Right lung (tissue), 5 donors: ENCODE data around the gene HMGA1. TPM values are rescaled to one million over a fixed set of nuclear protein-coding genes. Genes with fewer than 3 reads are reported as not detected.
"Not testable (repeated sequence)": the region's sequence is repeated elsewhere in the genome, so short reads cannot be mapped to it uniquely, and the experiment has no call there.

Experiments
- DNase-seq, 2 donors: peaks; one replicate each; pipeline ENCODE4 v3.0.0-alpha.2; 2013
- polyA plus RNA-seq, 5 donors: library from polyadenylated mRNA; unstranded; fragments of 120-200 nt; gene quantifications; one replicate each; pipeline versions ENCODE4 v1.2.1 to v1.2.3, GENCODE V29; 2013; ENCODE audit warnings: inconsistent platforms in 1 of 5, low replicate concordance in 1 of 5; ENCODE audit not compliant: insufficient read length in 5 of 5, insufficient read depth in 1 of 5

HMGA1 gene
- polyA plus RNA-seq, 5 donors, result 148 to 194 (median 172) TPM

DNA sequence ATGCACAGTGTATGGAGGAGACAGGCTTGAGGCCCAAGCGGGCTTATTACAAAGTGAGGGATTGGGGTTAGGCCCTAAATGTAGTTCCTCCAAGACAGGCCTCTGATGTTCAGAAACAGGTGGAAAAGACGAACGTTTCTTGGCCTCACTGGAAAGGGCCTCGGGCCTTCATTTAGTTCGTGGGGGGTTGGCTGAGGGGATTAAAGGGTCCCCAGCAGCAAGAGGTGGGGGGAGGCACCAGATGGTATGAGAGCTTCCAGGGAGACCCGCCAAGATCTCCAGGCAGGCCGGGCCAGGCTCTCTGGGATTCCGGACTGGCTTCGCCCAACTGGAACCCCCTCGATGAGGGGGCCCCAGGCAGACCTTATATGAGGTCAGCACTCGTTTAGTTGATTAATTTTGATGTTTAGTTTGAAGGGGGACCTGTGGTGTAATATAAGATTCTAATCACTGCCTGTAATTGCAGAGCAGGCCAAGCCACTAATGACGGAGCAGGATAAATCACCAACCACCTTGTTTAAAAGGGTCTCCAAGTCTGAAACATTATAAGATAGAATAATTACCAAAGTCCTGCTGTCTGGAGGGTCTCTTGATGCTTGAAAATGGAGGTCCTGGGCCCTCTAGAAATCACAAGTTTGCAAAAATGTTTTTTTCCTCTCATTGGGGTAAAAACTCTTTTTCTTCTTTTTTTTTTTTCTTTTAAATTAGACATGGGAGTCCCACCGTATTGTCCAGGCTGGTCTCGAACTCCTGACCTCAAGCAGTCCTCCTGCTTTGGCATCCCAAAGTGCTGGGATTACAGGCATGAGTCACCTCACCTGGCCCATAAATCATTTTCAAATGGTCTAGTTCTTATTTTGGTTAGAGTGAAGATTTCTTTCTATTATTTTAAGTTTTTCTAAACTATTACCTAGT, 2.2 kb downstream of the HMGA1 start:
- DNase-seq, result no peak

DNA sequence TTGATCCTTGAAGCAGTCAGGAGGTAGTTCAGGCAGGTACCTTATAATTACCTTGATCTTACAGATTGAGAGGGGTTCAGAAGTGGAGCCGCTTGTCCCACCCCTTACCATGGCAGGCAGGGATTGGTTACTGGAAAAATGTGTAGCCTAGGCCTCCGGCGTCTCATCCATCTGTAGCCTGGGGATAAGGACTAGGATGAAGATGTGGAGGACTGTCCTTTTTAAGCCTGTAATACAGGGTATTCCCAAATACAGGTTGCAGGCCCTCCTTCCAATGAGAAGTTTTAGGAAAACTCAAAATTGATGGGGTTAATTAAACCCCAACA, 2.8 kb downstream of the HMGA1 start:
- no peak for DNase-seq

DNA sequence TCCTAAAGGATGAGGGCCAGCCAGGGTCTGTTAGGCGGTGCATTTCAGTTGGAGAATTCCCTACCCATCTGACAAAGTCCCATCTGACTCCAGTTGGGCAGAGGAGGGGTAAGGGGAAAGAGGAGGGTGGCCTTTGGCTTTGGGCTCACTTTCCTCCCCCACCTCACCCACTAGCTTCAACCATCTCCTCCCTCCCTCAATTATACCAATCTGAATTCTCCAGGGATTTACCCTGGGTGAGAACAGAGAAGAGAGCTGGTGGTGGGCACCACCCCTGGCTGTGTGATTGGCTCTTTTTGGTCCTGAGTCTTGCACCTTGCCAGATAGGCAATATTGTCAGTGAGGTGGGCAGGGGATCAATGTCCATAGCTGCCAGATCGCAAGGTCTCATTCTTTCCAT, 3.2 kb downstream of the HMGA1 start:
- DNase-seq, result no peak

DNA sequence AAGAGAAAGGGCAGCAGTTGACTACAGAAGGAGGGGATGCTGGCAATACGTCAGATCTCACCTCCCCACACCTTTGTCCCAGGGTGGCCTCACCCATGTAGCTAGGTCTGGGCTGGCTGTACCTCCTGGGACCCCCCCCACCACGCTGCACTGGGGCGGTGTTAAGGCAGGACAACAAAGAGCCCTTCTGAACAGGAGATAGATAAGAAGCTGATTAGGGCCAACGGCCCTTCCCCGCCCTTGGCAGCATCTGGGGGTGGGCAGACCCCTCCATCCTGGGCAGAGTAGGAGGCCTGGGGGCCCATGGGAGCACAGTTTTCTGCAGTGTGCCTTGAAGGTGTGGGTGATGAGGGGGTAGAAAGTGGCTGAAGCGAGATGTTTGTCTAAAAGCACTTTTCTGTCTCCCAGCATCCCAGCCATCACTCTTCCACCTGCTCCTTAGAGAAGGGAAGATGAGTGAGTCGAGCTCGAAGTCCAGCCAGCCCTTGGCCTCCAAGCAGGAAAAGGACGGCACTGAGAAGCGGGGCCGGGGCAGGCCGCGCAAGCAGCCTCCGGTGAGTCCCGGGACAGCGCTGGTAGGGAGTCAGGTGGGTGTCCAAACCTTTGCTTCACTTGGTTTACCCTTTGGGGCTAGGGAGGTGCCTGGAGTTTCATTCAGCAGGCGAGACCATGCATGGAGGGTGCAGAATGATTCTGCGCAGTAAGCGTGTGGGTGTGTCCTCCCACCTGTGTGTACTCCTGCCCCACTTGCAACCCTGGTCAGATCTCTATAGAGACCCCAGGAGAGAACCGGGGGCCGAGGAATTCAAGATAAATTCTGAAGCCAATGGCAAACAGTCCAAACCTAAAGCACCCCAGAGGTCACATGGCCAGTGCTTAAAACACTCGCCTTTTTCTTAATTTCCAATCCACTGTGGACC, 3.9 kb downstream of the HMGA1 start:
- no peak for DNase-seq

DNA sequence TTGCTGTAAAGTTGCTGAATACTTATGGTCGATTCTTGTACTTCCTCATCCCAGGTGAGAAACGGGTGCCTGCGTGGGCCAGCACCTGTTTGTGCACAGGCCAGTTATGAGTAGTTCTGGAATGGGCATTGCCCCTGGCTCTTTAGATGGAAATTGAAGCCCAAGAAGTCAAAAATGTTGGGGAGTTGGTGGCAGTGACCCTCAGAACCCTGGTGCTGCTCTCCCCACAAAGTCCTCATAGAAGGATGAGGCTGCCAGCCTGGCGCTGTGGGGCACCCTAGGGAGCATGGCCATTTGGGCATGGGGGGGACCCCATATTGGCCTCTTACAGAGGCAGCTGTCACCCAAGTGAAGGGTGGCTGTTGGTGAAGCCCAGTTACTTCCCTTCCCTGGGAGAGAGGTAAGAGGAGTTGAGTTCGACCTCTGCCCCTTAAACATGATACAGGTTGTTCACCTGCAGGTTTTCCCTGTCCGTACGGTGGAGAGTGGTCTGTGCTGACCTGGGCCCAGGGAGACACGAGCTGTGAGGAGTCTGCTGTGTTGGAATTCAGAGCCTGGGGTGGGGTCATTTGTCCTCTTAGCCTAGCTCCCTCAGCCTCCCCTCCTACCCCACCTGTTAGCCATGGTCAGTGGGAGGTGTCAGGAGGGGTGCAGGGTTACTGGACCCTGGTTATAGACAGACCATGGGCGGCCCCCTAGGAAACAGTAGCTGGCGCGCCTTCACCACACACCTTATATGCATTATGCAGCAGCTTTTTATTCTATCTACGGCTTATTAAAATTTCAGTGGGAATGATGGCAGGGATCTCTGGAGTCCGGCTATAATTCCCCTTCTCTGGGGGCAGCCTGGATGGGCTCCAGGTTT, 4.9 kb downstream of the HMGA1 start:
- DNase-seq, result no peak

DNA sequence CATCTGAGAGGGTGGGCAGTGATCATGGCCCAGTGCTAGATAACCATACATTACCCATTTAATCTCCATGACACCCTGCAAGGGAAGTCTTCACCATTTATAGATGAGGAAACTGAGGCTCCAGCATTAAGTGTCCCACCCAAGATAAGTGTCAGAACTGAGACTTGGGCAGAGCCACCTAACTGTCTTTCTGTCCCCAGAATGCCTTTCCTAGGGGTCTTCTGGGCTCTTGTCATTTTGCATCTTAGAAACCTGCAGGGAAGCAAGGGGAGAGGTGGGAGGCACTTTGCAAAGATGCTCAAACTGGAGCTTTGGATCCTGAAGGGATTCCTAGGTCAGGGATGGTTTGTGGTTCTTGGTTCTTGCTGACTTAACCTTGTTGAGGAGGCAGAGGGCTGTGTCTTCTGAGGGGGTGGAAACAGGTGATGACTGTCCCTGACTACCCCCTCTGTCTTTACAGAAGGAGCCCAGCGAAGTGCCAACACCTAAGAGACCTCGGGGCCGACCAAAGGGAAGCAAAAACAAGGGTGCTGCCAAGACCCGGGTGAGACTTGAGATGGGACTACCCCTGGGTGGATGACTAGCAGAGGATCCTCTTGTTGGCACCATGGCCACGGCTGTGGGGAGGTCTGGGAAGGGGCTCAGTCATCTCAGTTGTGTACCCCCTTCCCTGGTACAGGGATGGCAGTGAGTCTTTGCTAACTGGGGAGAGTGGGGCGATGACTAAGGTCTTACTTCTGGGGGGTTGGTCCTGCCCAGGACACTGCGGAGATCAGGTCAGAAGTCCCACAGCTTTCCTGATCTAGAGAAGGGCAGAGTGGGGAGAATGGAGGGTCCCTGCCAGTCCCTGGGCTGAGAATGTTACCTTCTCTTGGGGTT, 5.8 kb downstream of the HMGA1 start:
- no peak for DNase-seq

DNA sequence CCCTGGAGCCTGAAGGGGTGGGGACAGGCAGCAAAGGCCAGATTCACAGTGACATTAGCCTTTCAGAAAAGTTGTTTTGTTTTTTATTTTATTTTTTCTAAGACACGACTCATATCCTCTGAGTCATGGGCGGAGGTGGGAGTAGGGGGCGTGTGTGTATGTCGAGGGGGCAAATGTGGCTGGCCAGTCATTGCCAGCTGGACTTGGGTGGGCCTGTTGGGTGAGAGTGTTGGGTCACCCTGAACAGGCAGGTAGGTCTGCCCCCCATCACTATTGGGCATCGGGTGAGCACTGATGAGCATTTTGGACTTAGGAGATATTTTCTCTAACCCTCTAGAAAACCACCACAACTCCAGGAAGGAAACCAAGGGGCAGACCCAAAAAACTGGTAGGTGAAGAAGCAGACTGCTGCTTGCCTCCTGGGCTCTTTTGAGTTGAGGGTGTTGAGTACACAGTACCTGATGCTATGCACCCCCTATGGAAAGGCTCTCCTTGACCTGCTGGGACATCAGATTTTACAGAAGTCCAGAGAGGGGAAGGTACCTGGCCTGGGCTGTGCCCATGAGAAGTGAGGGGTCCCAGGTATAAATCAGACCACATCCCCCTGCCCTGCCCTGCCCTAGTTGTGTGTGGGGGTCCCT, 6.6 kb downstream of the HMGA1 start:
- no peak for DNase-seq

DNA sequence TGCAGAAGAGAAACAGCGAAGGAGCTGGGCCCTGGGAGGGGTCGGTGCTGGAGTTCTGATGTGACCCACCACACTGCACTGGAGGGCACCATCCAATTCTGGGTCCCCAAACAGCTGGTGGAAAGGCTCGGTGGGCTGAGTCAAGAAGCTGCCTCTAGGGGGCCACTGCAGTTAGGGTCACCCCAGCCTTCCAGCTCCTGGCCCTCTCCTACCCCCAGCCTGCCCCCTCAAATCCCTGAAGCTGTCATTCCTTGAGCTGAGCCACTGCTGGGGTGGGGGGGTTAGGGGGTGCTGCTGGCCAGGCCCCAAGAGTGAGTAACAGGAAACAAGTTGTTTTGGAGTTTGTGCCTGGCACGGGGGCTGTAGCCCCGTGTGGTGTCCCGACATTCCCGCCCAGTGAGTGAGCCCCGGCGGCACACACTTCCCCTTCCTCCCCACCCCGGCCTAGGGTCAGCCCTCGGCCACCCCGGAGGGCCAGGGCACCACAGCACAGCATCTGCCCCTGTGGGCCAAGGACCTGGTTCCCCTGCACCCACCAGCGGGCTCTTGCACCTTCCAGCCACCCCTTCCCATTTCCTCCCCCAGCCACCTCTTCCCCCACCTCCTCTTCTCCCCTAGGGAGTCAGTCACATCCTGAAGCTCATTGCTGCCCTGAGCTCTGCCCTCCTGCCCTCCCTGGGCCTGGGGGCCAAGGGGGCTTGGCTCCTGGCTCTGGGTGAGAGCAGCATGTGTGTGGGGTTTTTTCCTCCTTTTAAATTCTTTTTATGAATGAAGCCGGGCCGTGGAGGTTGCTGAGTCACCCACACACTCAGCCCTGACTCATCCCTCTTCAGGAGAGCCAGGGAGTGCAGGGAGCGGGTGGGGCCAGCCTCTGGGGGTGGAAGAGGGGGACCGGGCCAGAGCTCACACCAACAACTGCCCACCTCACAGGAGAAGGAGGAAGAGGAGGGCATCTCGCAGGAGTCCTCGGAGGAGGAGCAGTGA, 7.5 kb downstream of the HMGA1 start:
- no peak for DNase-seq

DNA sequence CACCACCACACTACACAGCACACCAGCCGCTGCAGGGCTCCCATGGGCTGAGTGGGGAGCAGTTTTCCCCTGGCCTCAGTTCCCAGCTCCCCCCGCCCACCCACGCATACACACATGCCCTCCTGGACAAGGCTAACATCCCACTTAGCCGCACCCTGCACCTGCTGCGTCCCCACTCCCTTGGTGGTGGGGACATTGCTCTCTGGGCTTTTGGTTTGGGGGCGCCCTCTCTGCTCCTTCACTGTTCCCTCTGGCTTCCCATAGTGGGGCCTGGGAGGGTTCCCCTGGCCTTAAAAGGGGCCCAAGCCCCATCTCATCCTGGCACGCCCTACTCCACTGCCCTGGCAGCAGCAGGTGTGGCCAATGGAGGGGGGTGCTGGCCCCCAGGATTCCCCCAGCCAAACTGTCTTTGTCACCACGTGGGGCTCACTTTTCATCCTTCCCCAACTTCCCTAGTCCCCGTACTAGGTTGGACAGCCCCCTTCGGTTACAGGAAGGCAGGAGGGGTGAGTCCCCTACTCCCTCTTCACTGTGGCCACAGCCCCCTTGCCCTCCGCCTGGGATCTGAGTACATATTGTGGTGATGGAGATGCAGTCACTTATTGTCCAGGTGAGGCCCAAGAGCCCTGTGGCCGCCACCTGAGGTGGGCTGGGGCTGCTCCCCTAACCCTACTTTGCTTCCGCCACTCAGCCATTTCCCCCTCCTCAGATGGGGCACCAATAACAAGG, 8.5 kb downstream of the HMGA1 start:
- DNase-seq, result not testable (repeated sequence)

DNA sequence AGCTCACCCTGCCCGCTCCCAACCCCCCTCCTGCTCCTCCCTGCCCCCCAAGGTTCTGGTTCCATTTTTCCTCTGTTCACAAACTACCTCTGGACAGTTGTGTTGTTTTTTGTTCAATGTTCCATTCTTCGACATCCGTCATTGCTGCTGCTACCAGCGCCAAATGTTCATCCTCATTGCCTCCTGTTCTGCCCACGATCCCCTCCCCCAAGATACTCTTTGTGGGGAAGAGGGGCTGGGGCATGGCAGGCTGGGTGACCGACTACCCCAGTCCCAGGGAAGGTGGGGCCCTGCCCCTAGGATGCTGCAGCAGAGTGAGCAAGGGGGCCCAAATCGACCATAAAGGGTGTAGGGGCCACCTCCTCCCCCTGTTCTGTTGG, 9.1 kb downstream of the HMGA1 start:
- not testable (repeated sequence) for DNase-seq

DNA sequence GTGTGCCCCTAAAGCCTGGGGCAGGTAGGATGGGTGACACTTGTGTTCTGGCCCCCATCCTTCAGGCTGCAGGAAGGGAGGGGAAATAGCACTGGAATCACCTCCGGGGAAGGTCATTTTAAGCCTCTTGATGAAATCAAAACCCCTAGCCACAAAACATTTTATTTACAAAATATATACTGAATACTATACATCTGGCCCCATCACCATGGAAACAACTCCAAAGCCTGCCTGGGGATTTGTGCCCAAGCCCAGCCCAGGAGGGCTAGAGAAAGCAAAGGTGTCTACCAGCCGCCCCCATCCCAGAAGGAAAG, 9.5 kb downstream of the HMGA1 start:
- DNase-seq, result no peak

DNA sequence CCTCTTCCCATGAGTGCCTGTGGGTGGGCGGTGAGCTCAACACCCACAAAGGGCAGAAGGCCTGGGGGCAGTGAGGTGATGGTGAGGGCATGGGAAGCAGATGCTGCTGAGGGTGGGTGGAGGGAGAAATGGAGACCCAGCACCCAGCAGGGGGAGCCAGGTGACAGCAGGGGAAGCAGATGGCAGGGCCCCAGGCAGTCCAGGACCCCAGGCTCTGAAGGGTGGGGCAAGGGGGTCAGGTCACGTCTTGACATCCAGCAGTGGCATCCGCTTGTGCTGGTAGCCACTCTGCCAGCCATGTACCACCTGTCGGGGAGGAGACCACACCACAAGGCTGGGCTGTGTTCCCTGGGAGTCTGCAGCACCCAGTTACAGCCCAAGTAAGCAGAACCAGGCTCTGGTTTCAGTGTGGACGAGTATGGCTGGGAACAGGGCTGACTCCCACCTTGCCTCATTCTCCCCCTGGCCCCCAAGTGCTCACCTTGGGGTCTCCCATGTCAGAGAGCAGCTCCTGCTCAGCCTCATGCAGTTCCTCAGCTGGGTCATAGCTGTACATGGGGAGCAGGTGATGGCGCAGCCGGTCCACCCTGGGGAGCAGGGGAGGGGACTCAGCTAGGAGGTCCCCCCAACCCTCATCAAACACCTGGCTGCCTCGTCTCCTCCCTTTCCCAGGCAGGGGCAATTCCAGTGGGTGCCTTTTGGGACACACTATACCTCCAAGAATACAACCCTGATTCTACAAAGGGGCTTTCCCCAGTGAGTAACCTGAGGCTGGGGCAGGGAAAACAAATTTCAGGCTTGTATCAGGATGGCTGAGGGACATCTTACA, 10.1 kb downstream of the HMGA1 start:
- no peak for DNase-seq

DNA sequence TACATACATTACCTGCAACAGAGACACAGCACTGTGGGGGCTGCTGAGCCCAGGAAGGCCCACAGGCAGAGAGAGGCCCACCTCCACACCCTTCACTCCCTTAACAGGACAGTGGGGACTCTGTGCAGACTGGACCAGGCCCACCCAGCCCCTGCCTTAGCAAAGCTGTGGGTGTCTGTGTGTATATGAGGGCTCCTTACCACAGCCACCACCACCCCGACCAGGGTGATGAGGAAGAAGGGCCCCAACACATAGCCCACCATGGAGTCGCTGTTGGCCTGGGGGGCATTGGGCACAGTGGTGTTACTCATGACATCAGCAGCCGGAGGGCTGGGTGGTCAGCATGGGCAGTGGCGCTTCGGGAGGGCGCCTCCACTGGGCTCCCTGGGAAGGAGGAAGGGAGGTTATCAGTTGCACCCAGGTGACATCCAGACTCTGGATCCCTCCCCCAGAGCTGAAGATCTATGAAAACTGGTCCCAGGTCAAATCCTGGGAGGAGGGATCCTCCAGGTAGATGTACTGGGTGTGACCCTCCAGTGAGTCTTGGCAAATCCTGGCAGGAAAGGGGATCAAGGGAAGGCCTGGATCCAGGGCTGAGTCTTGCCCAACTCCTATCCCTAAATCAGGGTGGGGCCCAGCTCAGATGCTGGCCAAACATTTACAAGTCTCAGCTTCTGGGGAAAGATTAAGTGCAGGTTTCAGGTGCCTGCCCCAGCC, 11.0 kb downstream of the HMGA1 start:
- no peak for DNase-seq

DNA sequence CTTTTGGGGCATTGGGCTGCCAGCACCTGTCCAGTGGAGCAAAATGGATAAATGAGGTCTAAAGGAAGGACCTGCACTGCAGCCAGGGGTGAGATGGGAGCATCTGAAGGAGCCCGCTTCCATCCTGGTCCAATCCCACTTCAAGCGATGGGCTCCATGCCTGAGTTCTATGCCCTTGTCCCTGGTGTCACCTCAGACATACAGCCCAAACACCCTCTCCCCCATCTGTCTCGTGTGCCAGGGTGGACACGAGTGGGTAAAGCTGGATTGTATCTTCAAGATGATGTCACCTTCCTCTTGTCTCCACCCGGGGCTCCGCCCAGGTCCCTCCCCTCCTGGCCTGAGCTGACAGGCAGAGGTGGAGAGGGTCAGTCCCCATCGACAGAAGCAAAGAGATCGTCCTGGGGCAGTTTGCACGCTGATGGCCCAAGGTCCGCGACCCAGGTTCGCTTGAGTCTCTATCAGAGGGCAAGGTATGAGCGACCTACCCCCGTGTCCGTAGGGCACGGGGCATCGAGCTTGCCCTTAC, 11.6 kb downstream of the HMGA1 start:
- peak in 1 of 2 donors; percentile 20 for DNase-seq

DNA sequence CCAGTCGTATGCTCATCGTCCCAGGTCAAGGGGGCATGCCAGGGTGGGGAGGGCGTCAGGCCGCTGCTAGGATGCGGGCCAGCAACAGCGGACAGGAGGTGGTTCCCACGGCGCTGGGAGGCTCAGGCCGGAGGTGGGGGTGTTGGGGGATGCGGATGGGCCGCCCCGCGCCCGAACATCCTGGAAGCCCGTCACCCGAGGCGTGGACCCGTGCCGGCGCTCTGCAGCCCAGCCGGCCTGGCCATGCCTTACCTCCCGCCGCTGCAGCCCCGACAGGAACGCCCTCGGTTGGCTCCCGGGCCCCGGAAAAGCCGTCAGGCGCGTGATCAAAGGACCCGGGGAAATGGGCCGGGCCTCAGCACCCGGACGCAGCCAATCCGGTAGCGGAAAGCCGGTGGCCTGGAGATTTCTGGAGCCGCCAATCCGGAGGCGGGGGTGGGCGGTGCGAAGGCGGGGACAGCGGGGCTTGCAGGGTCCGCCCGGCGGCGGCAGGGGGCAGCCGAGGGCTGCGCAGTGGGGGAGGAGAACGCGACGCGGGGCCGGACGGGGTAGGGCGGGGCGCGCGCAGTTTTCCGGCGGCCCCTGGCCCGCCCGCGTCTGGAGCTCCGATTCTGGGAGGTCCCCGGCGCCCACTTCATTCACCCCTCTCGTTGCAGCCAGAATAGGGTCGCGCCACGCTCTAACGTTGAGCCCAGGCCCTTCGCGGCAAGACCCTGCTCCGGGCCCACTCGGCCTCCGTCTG, 12.2 kb downstream of the HMGA1 start, which contains the start of gene SMIM29:
Gene SMIM29, minus strand, starts transcription at position 280 of the 742 bp plus-strand sequence. CDS start 1,215 bp downstream, outside the sequence.
- peak; percentile 94 to 95 for DNase-seq
